ENCODE results near the gene IRAK2. TPM values are rescaled to one million over a fixed set of nuclear protein-coding genes. Genes with fewer than 3 reads are reported as not detected.

The IRAK2 gene
- total and polyA plus RNA-seq, 2 of the 8 experiments (the other 6 are each of a cell fraction or from before 2014, with no cell fraction given), result 1.5 TPM

DNA sequence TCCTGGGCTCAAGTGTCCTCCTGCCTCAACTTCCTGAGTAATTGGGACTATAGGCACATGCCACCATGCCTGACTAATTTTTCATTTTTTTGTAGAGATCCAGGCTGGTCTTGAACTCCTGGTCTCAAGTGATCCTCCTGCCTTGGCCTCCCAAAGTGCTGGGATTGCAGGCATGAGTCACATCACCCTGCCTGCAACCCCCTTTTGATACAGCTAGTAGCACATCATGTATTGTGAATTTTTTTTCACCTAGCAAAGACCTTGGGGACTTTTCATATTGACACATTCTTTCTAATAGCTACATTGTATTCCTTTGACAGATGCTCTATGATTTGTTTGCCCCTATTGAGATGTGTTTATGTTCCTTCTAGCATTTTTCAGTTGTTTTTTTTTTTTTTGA, 14.2 kb downstream of the IRAK2 start (continued):
- TF ChIP-seq CHD7 (IDR thresholded peaks at IDR 0.05; ENCODE audit: insufficient replicate concordance, low read length), result no peak

Measured in H1 (cell line).